NCI-H2029 treated with DMSO at 0.1 percent for 48 hours (cell line): Measurements from ENCODE around the gene AGBL3.

Source experiments
- DNase-seq: peaks from one replicate; lab custom pipeline; 2025; lab: John Stamatoyannopoulos, UW

AGBL3 gene

GRCh38 chr7:134986363-134987251 is at the start of gene AGBL3:
TSS of gene AGBL3 (plus strand) at chr7:134986508. CDS start at chr7:134987934, 1,426 bp downstream.
- DNase-seq, result peak; percentile 90

GRCh38 chr7:134936893-134937510 is 49.3 kb upstream of the AGBL3 start:
- DNase-seq, result no peak

- DNase-seq, result no peak
Observed at GRCh38 chr7:134938141-134938540, 48.2 kb upstream of the AGBL3 start.

DNA sequence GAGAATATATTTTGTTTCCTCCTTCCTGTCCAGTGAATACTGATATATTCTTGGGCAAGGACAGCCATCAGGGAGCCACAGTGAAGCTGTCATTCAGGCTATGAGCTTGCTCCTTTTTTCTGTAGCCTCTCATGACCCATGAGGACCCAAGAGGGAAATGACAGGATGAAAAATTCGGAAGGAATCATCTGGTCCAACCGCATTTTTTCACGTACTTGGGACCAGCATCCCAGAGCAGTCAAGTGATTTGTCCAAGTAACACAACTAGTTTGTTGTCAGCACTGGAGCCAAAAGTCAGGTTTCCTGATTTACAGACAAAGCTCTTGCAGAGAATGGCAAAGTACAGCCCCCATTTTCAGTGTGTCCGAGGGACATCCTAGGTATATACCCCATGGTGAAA is 47.2 kb upstream of the AGBL3 start:
- DNase-seq, result no peak

GRCh38 chr7:134940729-134941128 is 45.6 kb upstream of the AGBL3 start:
- DNase-seq, result no peak

GRCh38 chr7:134941185-134941900 is 45.0 kb upstream of the AGBL3 start:
- DNase-seq, result no peak

- no peak for DNase-seq
Observed at GRCh38 chr7:134941952-134942351, 44.4 kb upstream of the AGBL3 start.

- DNase-seq, result no peak
Observed at GRCh38 chr7:134942690-134943466, 43.4 kb upstream of the AGBL3 start.

DNA sequence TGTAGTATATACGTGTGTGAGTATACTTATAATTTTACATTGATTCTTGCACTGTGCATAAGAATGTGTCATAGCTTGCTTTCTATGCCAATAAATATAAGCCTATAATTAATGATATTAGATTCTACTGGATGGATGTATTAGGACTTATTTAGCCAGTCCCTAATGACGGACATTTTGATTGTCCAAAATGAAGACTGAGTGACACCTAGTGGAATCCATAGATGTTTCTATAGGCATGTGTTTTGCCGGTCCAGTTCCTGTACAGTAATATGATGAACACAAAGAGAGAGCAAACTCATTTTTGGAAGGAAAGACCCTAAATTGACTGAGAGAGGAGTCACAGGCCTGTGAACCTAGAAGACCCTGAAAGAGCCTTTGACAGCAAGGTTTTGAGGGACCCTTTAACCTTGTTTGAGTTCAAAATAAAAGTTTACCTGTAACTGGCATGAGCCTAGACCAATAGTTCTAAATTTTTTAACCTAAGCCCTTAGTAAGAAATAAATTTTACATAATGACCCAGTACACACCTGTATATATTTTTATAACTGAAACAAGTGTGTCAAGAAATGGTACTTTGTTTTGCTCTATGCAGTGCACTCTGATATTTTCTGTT is 42.4 kb upstream of the AGBL3 start:
- DNase-seq, result no peak

GRCh38 chr7:134945691-134946090 is 40.6 kb upstream of the AGBL3 start:
- no peak for DNase-seq

- DNase-seq, result no peak
Observed at GRCh38 chr7:134946260-134946659, 40.0 kb upstream of the AGBL3 start.

GRCh38 chr7:134947329-134947728 is 39.0 kb upstream of the AGBL3 start:
- DNase-seq, result no peak

GRCh38 chr7:134947831-134948230 is 38.5 kb upstream of the AGBL3 start:
- DNase-seq, result no peak

DNA sequence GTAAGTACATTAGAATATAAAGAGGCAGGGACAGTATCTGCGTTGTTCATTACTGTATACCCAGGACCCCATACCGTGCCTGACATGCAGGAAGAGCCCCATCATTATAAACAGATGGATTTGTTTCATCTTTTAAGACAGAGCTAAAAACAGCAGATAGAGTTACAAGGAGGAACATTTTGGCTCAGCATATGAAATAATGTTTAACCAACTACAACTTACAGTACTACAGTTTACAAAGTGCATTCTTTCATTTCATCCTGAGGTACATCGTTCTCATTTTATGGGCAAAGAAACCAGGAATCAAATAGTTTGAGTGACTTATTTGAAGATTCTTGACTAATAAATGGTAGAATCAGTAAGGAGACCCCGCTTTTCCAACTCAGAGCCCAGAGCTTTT is 38.1 kb upstream of the AGBL3 start:
- DNase-seq, result no peak

DNA sequence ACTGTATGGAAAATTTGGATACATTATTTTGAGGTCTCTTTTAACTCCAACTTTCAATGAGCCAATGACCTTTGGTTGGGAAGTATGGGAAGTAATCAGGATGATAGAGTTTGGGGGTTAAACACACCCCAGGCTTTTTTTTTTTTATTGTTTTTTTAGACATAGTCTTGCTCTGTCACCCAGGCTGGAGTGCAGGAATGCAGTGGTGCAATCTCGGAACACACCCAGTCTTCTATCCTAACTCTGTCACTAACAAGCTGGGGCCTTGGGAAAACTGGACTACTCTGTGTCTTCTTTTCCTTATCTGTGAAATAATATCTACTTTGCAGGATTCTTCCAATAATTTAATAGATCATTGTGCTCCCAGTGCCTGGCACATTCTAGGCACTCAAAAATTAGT is 37.6 kb upstream of the AGBL3 start:
- DNase-seq, result no peak

DNA sequence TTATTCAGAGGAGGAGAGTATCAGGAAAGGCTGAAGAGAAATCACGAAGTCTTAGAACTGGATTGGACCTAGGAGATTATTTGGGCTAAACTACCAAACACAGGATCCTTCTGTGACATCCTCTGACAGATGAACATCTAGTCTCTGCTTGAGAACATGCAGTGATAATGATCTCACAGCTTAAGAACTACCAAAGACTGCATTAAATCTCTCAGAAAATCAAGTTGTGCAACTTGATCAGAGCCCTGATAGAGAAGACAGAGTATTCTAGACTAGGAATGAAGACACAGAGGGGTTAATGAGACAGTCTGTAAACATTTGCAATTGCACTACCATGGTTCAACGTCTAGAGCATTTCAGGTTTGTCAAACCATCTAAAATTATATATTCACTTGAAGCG is 37.1 kb upstream of the AGBL3 start:
- DNase-seq, result no peak

GRCh38 chr7:134954197-134955082 is 31.9 kb upstream of the AGBL3 start:
- DNase-seq, result peak; percentile 3

DNA sequence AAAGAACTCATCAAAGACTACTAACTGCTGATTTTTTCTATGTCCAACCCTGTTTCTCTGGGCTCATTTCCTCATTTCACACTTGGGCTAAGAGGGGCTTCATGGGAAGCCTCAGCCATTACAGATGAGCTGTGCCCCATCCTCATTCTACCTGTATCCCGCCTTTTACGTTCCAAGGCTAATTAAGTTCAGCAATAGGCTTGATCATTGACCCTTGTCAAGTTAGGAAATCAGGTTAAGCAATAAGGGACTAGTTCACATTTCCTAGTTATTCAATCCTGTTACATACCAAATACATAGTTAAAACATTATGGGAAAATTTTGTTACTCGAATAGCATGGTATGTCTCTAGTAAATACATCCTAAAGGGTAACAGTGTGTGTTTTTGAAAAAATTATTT is 29.3 kb upstream of the AGBL3 start:
- no peak for DNase-seq

DNA sequence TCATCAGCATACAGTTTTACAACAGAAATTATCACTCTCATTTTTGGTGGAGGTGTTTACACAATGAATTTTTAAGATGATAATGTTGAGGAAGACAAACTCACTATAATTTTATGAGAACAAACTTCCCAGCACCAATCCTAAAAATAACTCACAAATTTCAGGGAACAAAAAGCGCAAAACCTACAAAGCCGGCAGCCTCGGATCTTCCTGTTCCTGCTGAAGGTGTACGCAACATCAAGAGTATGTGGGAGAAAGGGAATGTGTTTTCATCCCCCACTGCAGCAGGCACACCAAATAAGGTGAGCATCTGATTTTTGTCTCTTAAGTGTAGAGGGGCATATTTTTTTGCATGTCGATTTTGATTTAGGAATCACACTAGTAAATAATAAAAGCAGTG is 26.5 kb upstream of the AGBL3 start:
- DNase-seq, result no peak

GRCh38 chr7:134962270-134962780 is 24.0 kb upstream of the AGBL3 start:
- DNase-seq, result no peak
